HEK293 (cell line): ENCODE results near the gene MAGI1.

Experiments used
- CTCF ChIA-PET: fragments of 350-600 bp; formaldehyde crosslinking; extraction: SDS; loops from one replicate; lab custom pipeline; 2021; ENCODE audit warnings: antibody characterized with exemption; lab: Yijun Ruan, JAX
- POLR2A ChIA-PET: fragments of 300-600 bp; formaldehyde crosslinking; extraction: SDS; loops from one replicate; lab custom pipeline; 2020; ENCODE audit warnings: antibody characterized with exemption, inconsistent platforms; lab: Yijun Ruan, JAX
- H3K27ac ChIP-seq: fragments of 200-500 bp; sonication (Bioruptor generic); 2 replicates; pipeline ENCODE4 v1.5.1; 2014; ENCODE audit warnings: low read depth, low read length, control low read depth, inconsistent platforms; ENCODE audit errors: extremely low read depth
- H3K36me3 ChIP-seq, 2 experiments: fragments of 200-500 bp in 1 of 2; sonication (Bioruptor generic) in 1 of 2; 1 replicate in 1 of 2; 2 replicates in 1 of 2; pipeline ENCODE4 v1.5.1; 2014 to 2017; ENCODE audit warnings: inconsistent platforms in 2 of 2, low read length in 2 of 2; ENCODE audit not compliant: control insufficient read depth in 2 of 2, insufficient read depth in 1 of 2
- H3K4me1 ChIP-seq: fragments of 200-500 bp; sonication (Bioruptor generic); 2 replicates; pipeline ENCODE4 v1.5.1; 2014; ENCODE audit warnings: mild to moderate bottlenecking, low read length, inconsistent platforms; ENCODE audit not compliant: control insufficient read depth, insufficient read depth
- H3K4me3 ChIP-seq: 2 replicates; pipeline ENCODE4 v1.5.1; 2011; ENCODE audit warnings: low read depth, mild to moderate bottlenecking, control low read depth, low read length, moderate library complexity
- H3K9me3 ChIP-seq: fragments of 200-500 bp; sonication (Bioruptor generic); 2 replicates; pipeline ENCODE4 v1.5.1; 2014; ENCODE audit warnings: low read depth, low read length, inconsistent platforms; ENCODE audit not compliant: control insufficient read depth, insufficient read depth
- HOXA7 ChIP-seq: sonication (generic); formaldehyde crosslinking; IDR thresholded peaks from 2 replicates; pipeline ENCODE4 v1.8.1; 2022; ENCODE audit warnings: missing genetic modification reagents, borderline replicate concordance
- KLF17 ChIP-seq: fragments of 450-650 bp; formaldehyde crosslinking; IDR thresholded peaks from 2 replicates; pipeline ENCODE4 v1.5.1; 2016; ENCODE audit warnings: missing biosample characterization, missing genetic modification characterization
- MEIS1 ChIP-seq: sonication (generic); formaldehyde crosslinking; IDR thresholded peaks from 2 replicates; pipeline ENCODE4 v1.8.1; 2022; ENCODE audit warnings: missing genetic modification reagents, mild to moderate bottlenecking, borderline replicate concordance
- OSR2 ChIP-seq: fragments of 450-650 bp; formaldehyde crosslinking; IDR thresholded peaks from 2 replicates; pipeline ENCODE4 v1.5.1; 2016; ENCODE audit warnings: missing biosample characterization, missing genetic modification characterization
- SALL2 ChIP-seq: fragments of 450-650 bp; formaldehyde crosslinking; IDR thresholded peaks from 2 replicates; pipeline ENCODE4 v1.5.0; 2017; ENCODE audit warnings: missing biosample characterization, mild to moderate bottlenecking, missing genetic modification characterization, borderline replicate concordance
- SETDB1 ChIP-seq: IDR thresholded peaks from one replicate; pipeline ENCODE4 v1.6.1; 2017; ENCODE audit warnings: mild to moderate bottlenecking, low read length, moderate library complexity, mixed read lengths; ENCODE audit not compliant: insufficient read length
- TCF7L2 ChIP-seq: IDR thresholded peaks from 2 replicates; pipeline ENCODE4 v1.6.1; 2011; ENCODE audit warnings: low read depth, mild to moderate bottlenecking, inconsistent platforms, low read length, moderate library complexity, borderline replicate concordance
- TRIM28 ChIP-seq: IDR thresholded peaks from 2 replicates; pipeline ENCODE4 v1.6.1; 2011; ENCODE audit warnings: low read length, control low read depth, borderline replicate concordance
- ZBTB1 ChIP-seq: fragments of 450-650 bp; formaldehyde crosslinking; IDR thresholded peaks from 2 replicates; pipeline ENCODE4 v1.5.1; 2016; ENCODE audit warnings: missing biosample characterization, missing genetic modification characterization
- ZBTB17 ChIP-seq: fragments of 450-650 bp; formaldehyde crosslinking; IDR thresholded peaks from 2 replicates; pipeline ENCODE4 v1.5.1; 2016; ENCODE audit warnings: missing biosample characterization, missing genetic modification characterization
- ZEB2 ChIP-seq: fragments of 450-650 bp; formaldehyde crosslinking; IDR thresholded peaks from 2 replicates; pipeline ENCODE4 v1.5.1; 2016; ENCODE audit warnings: missing biosample characterization, missing genetic modification characterization
- ZFP69B ChIP-seq: fragments of 450-650 bp; formaldehyde crosslinking; IDR thresholded peaks from 2 replicates; pipeline ENCODE4 v1.5.1; 2016; ENCODE audit warnings: missing biosample characterization, missing genetic modification characterization
- ZNF132 ChIP-seq: fragments of 450-650 bp; formaldehyde crosslinking; IDR thresholded peaks from 2 replicates; pipeline ENCODE4 v1.5.1; 2017; ENCODE audit warnings: missing biosample characterization, missing genetic modification characterization, borderline replicate concordance
- ZNF146 ChIP-seq: fragments of 450-650 bp; formaldehyde crosslinking; IDR thresholded peaks from 2 replicates; pipeline ENCODE4 v1.5.1; 2016; ENCODE audit warnings: missing biosample characterization, missing genetic modification characterization
- ZNF175 ChIP-seq: fragments of 450-650 bp; formaldehyde crosslinking; IDR thresholded peaks from 2 replicates; pipeline ENCODE4 v1.5.1; 2016; ENCODE audit warnings: missing biosample characterization, missing genetic modification characterization
- ZNF214 ChIP-seq: fragments of 450-650 bp; formaldehyde crosslinking; IDR thresholded peaks from 2 replicates; pipeline ENCODE4 v1.5.1; 2017; ENCODE audit warnings: missing biosample characterization, mild to moderate bottlenecking, missing genetic modification characterization, borderline replicate concordance
- ZNF24 ChIP-seq: fragments of 450-650 bp; formaldehyde crosslinking; IDR thresholded peaks from 2 replicates; pipeline ENCODE4 v1.5.1; 2016; ENCODE audit warnings: missing biosample characterization, missing genetic modification characterization
- ZNF274 ChIP-seq, 2 experiments: fragments of 200-500 bp in 1 of 2; fragments of 450-650 bp in 1 of 2; sonication (Bioruptor generic) in 1 of 2; formaldehyde crosslinking in 1 of 2; IDR thresholded peaks; 2 replicates each; pipeline versions ENCODE4 v1.5.1 to v1.6.1; 2014 to 2016; ENCODE audit warnings: borderline replicate concordance in 1 of 2, inconsistent platforms in 1 of 2, low read length in 1 of 2, missing biosample characterization in 1 of 2, missing genetic modification characterization in 1 of 2
- ZNF48 ChIP-seq: fragments of 450-650 bp; formaldehyde crosslinking; IDR thresholded peaks from 2 replicates; pipeline ENCODE4 v1.5.1; 2016; ENCODE audit warnings: missing biosample characterization, missing genetic modification characterization
- ZNF518A ChIP-seq: fragments of 450-650 bp; formaldehyde crosslinking; conservative IDR thresholded peaks from 2 replicates; pipeline ENCODE4 v1.5.1; 2016; ENCODE audit warnings: low read depth, missing biosample characterization, missing genetic modification characterization
- ZNF555 ChIP-seq: fragments of 450-650 bp; formaldehyde crosslinking; conservative IDR thresholded peaks from 2 replicates; pipeline ENCODE4 v1.5.1; 2017; ENCODE audit warnings: missing biosample characterization, mild to moderate bottlenecking, missing genetic modification characterization, inconsistent platforms
- ZNF560 ChIP-seq: fragments of 450-650 bp; formaldehyde crosslinking; IDR thresholded peaks from 2 replicates; pipeline ENCODE4 v1.5.1; 2017; ENCODE audit warnings: missing biosample characterization, missing genetic modification characterization, borderline replicate concordance
- ZNF596 ChIP-seq: fragments of 450-650 bp; IDR thresholded peaks from 2 replicates; pipeline ENCODE4 v1.5.0; 2018; ENCODE audit warnings: missing biosample characterization, mild to moderate bottlenecking, missing genetic modification characterization, moderate library complexity
- ZNF600 ChIP-seq: fragments of 450-650 bp; formaldehyde crosslinking; IDR thresholded peaks from 2 replicates; pipeline ENCODE4 v1.5.1; 2016; ENCODE audit warnings: missing biosample characterization, missing genetic modification characterization
- ZNF626 ChIP-seq: fragments of 450-650 bp; sonication (Bioruptor Pico); formaldehyde crosslinking; IDR thresholded peaks from 2 replicates; pipeline ENCODE4 v1.5.1; 2018; ENCODE audit warnings: missing biosample characterization, missing genetic modification characterization, inconsistent platforms
- ZNF654 ChIP-seq: fragments of 450-650 bp; formaldehyde crosslinking; IDR thresholded peaks from 2 replicates; pipeline ENCODE4 v1.5.1; 2016; ENCODE audit warnings: low read depth, missing biosample characterization, missing genetic modification characterization
- ZNF692 ChIP-seq: fragments of 450-650 bp; formaldehyde crosslinking; IDR thresholded peaks from 2 replicates; pipeline ENCODE4 v1.5.1; 2016; ENCODE audit warnings: missing biosample characterization, missing genetic modification characterization
- ZNF707 ChIP-seq: fragments of 450-650 bp; formaldehyde crosslinking; IDR thresholded peaks from 2 replicates; pipeline ENCODE4 v1.5.1; 2016; ENCODE audit warnings: missing biosample characterization, missing genetic modification characterization
- ZNF777 ChIP-seq: fragments of 450-650 bp; formaldehyde crosslinking; IDR thresholded peaks from 2 replicates; pipeline ENCODE4 v1.5.1; 2017; ENCODE audit warnings: missing biosample characterization, missing genetic modification characterization, borderline replicate concordance
- ZNF785 ChIP-seq: fragments of 450-650 bp; formaldehyde crosslinking; IDR thresholded peaks from 2 replicates; pipeline ENCODE4 v1.5.1; 2016; ENCODE audit warnings: missing biosample characterization, missing genetic modification characterization
- ZSCAN30 ChIP-seq: fragments of 450-650 bp; IDR thresholded peaks from 2 replicates; pipeline ENCODE4 v1.5.1; 2018; ENCODE audit warnings: missing biosample characterization, mild to moderate bottlenecking, missing genetic modification characterization, moderate library complexity

The MAGI1 gene

GRCh38 chr3:65808824-65809223, 229.9 kb downstream of the MAGI1 start (continued):
- TF ChIP-seq ZNF560 (tag by site-specific recombination) (no peak), ZNF24 (tag by site-specific recombination) (no peak), ZNF175 (tag by site-specific recombination) (no peak), MEIS1 (no peak)

- no peak overlapping the region for H3K27ac ChIP-seq
- no peak overlapping the region for H3K4me3 ChIP-seq
- H3K4me1 ChIP-seq = peaks cover 9% of the 10 kb centered on the region; the same call in 1 of the 2 replicates
- POLR2A ChIA-PET = no interaction called here
- CTCF ChIA-PET = interaction anchor here (0.7 kb wide), 1 partner anchor 365 kb away, joined by 4 read pairs; no protein-coding TSS in a partner anchor
- no peaks in the 10 kb centered on the region for H3K9me3 ChIP-seq
- TF ChIP-seq ZSCAN30 = no peak
- no peak for TF ChIP-seq TCF7L2
- TF ChIP-seq ZNF132 = no peak
- TF ChIP-seq ZNF48 (tag by site-specific recombination) = no peak
- no peak for TF ChIP-seq ZNF596 (tag by site-specific recombination)
- TF ChIP-seq ZNF214 (tag by site-specific recombination) = no peak
- TF ChIP-seq ZNF555 = no peak
- no peak for TF ChIP-seq ZNF654 (tag by site-specific recombination)
- no peak for TF ChIP-seq TRIM28
- no peak for TF ChIP-seq ZBTB1
- TF ChIP-seq SETDB1 = no peak
- no peak for TF ChIP-seq HOXA7 (CRISPR knock-in tag)
- TF ChIP-seq ZEB2 (tag by site-specific recombination) = no peak
- TF ChIP-seq ZNF146 (tag by site-specific recombination) = no peak
- no peak for TF ChIP-seq ZNF707 (tag by site-specific recombination)
- no peak for TF ChIP-seq KLF17 (tag by site-specific recombination)
- TF ChIP-seq ZBTB17 (tag by site-specific recombination) = no peak
- 0 out of 2 replicates have a peak, but pooled peaks have one; percentile 12 for TF ChIP-seq ZNF600 (tag by site-specific recombination)
- no peak for TF ChIP-seq ZNF274 (IDR thresholded peaks at IDR 0.05; ENCODE audit: low read length)
- no peak for TF ChIP-seq ZNF274 (tag by site-specific recombination; IDR thresholded peaks at IDR 0.05; ENCODE audit: borderline replicate concordance)
- TF ChIP-seq ZFP69B (tag by site-specific recombination) = peak; percentile 90
- TF ChIP-seq ZNF692 (tag by site-specific recombination) = 0 out of 2 replicates have a peak, but pooled peaks have one; percentile 62
- no peak for TF ChIP-seq OSR2 (tag by site-specific recombination)
- no peak for TF ChIP-seq ZNF785 (tag by site-specific recombination)
- no peak for TF ChIP-seq ZNF626 (tag by site-specific recombination)
- TF ChIP-seq ZNF518A = no peak
- TF ChIP-seq ZNF777 (tag by site-specific recombination) = no peak
- no peak for TF ChIP-seq SALL2 (tag by site-specific recombination)
- no peaks in the 10 kb centered on the region for H3K36me3 ChIP-seq
These were observed 230.3 kb downstream of the MAGI1 start for GRCh38 chr3:65808407-65808806.
